Measurements from ENCODE around the gene EFCAB14.
"Not testable (repeated sequence)": the region's sequence is repeated elsewhere in the genome, so short reads cannot be mapped to it uniquely, and the experiment has no call there.

Gene EFCAB14

GRCh38 chr1:46652321-46653100, 66.4 kb downstream of the EFCAB14 start:
- no peak for DNase-seq

- not testable (repeated sequence) for DNase-seq
Measured at GRCh38 chr1:46651152-46651551, 67.8 kb downstream of the EFCAB14 start.

- no peak for DNase-seq
Measured at GRCh38 chr1:46650491-46650890, 68.4 kb downstream of the EFCAB14 start.

GRCh38 chr1:46649764-46650163, 69.2 kb downstream of the EFCAB14 start:
- DNase-seq = no peak

GRCh38 chr1:46647611-46648010, 71.3 kb downstream of the EFCAB14 start:
- no peak for DNase-seq

GRCh38 chr1:46646844-46647243, 72.1 kb downstream of the EFCAB14 start:
- DNase-seq = no peak

- DNase-seq = no peak
Measured at GRCh38 chr1:46646331-46646730, 72.6 kb downstream of the EFCAB14 start.

GRCh38 chr1:46645815-46646214, 73.1 kb downstream of the EFCAB14 start:
- DNase-seq = no peak

GRCh38 chr1:46643368-46643775, 75.5 kb downstream of the EFCAB14 start:
- no peak for DNase-seq

GRCh38 chr1:46642115-46642680, 76.7 kb downstream of the EFCAB14 start:
- DNase-seq = no peak

- DNase-seq = no peak
Measured at GRCh38 chr1:46639547-46639946, 79.4 kb downstream of the EFCAB14 start.

GRCh38 chr1:46638921-46639320, 80.0 kb downstream of the EFCAB14 start:
- DNase-seq = no peak

- DNase-seq = no peak
Measured at GRCh38 chr1:46637444-46638083, 81.3 kb downstream of the EFCAB14 start.

- no peak for DNase-seq
Measured at GRCh38 chr1:46635205-46635604, 83.7 kb downstream of the EFCAB14 start.

- DNase-seq = no peak
Measured at GRCh38 chr1:46630719-46631118, 88.2 kb downstream of the EFCAB14 start.
